Psoas muscle (tissue), 8 donors: ENCODE results near the gene SLC26A2. TPM values are rescaled to one million over a fixed set of nuclear protein-coding genes. Genes with fewer than 3 reads are reported as not detected.

Source experiments
- ATAC-seq, 4 donors: fragments of 200-7000 bp; cut with Tn5 transposase; one replicate each; pipeline ENCODE4 v1.9.1; 2020; ENCODE audit warnings: moderate library complexity in 3 of 4, mild to moderate bottlenecking in 2 of 4
- DNase-seq, 2 donors: peaks; one replicate each; pipeline ENCODE4 v3.0.0-alpha.2; 2020
- H3K27ac ChIP-seq: fragments of 200-600 bp; one replicate; pipeline ENCODE4 v1.8.0; 2022
- H3K27me3 ChIP-seq, 3 donors: fragments of 200-600 bp in 1 of 3; one replicate each; pipeline versions ENCODE4 v1.6.1 to v1.8.0; 2013 to 2022; ENCODE audit warnings: low read length in 2 of 3, mild to moderate bottlenecking in 2 of 3, moderate library complexity in 1 of 3; ENCODE audit not compliant: insufficient read depth in 3 of 3
- H3K36me3 ChIP-seq, 2 donors: fragments of 200-600 bp in 1 of 2; one replicate each; pipeline versions ENCODE4 v1.6.1 to v1.8.0; 2013 to 2022; ENCODE audit warnings: low read depth in 1 of 2, mild to moderate bottlenecking in 1 of 2, moderate library complexity in 1 of 2; ENCODE audit not compliant: insufficient read depth in 1 of 2
- H3K4me1 ChIP-seq: fragments of 200-600 bp; one replicate; pipeline ENCODE4 v1.8.0; 2022
- H3K4me3 ChIP-seq: fragments of 200-600 bp; one replicate; pipeline ENCODE4 v1.8.0; 2022; ENCODE audit warnings: mild to moderate bottlenecking
- H3K9me3 ChIP-seq: fragments of 200-600 bp; one replicate; pipeline ENCODE4 v1.8.0; 2022
- CTCF ChIP-seq: fragments of 200-600 bp; IDR thresholded peaks from one replicate; pipeline ENCODE4 v1.8.0; 2022; ENCODE audit warnings: antibody characterized with exemption
- WGBS, 3 donors: extraction: QIAGEN DNeasy Blood & Tissue Kit; methylation state at CpG; one replicate each; pipeline versions ENCODE4 v1.1.6 to v1.1.7; 2013; 5-methylcytosine and 5-hydroxymethylcytosine counted together
- intact Hi-C, 2 donors: fragments of 100-400 bp; cut with DNase I; formaldehyde crosslinking; loops; one replicate each; pipeline versions ENCODE4 v1.11.0 to v1.14.2; 2022
- polyA plus RNA-seq, 3 donors: library from polyadenylated mRNA; stranded (reverse); fragments of 200-250 nt; gene quantifications; one replicate each; pipeline ENCODE4 v1.2.3, GENCODE V29; 2013
- total RNA-seq, 4 donors: library from RNA; stranded (reverse); fragmentation: NEBNext Ultra II Directional in 2 of 4; extraction: Animal tissue kit (Norgen Biotek cat#: 25700) in 2 of 4; gene quantifications; one replicate each; pipeline versions ENCODE4 v1.2.1 to v1.2.4, GENCODE V29; 2021 to 2023
- donor health status: healthy with polysubstance abuse.
- donor health status: DM: no; HTN: no; CAD: no; lungs with moderate emphysema.
- donor health status: Bipolar disorder and iron deficiency.
- donor health status: healthy.
- donor health status: DM: yes; HTN: yes; CAD: no.
- donor health status: DM: no; HTN: no; CAD: no.
- donor health status: DM: no; HTN: no; CAD: no.
- donor health status: DM: yes; HTN: yes; CAD: no.

Gene SLC26A2
- total and polyA plus RNA-seq, 7 donors: 4.0 to 20.1 (median 7.3) TPM

- 89 to 95% (median 95%) methylated on average over 3 of the region's 3 CpGs for WGBS, 3 donors
- no peak overlapping the region for H3K4me3 ChIP-seq
- peaks cover 8% of the 10 kb centered on the region for H3K4me1 ChIP-seq
- no peaks in the 10 kb centered on the region for H3K9me3 ChIP-seq
- ATAC-seq: no peak
- TF ChIP-seq CTCF: no peak
- DNase-seq: no peak
- intact Hi-C loops: no loop called here
- no peaks in the 10 kb centered on the region for H3K27me3 ChIP-seq
- no peak overlapping the region for H3K27ac ChIP-seq
- H3K36me3 ChIP-seq: no peaks in the 10 kb centered on the region
Measured at GRCh38 chr5:149921597-149921996, 39.0 kb upstream of the SLC26A2 start.

GRCh38 chr5:149922950-149923349 is 37.6 kb upstream of the SLC26A2 start:
- H3K4me3 ChIP-seq: no peak overlapping the region
- intact Hi-C loops: no loop called here
- 89 to 91% (median 89%) methylated on average over 6 of the region's 6 CpGs for WGBS, 3 donors
- H3K36me3 ChIP-seq: no peaks in the 10 kb centered on the region
- no peak overlapping the region for H3K27ac ChIP-seq
- ATAC-seq (no peak), DNase-seq (no peak)
- H3K27me3 ChIP-seq: no peaks in the 10 kb centered on the region
- H3K9me3 ChIP-seq: no peaks in the 10 kb centered on the region
- no peak for TF ChIP-seq CTCF
- H3K4me1 ChIP-seq: no peaks in the 10 kb centered on the region

GRCh38 chr5:149924486-149924885 is 36.1 kb upstream of the SLC26A2 start:
- 80 to 84% (median 83%) methylated on average over 5 of the region's 5 CpGs for WGBS, 3 donors
- no peak overlapping the region for H3K4me3 ChIP-seq
- ATAC-seq (no peak), DNase-seq (no peak)
- intact Hi-C loops: no loop called here
- H3K9me3 ChIP-seq: no peaks in the 10 kb centered on the region
- no peaks in the 10 kb centered on the region for H3K27me3 ChIP-seq
- TF ChIP-seq CTCF: no peak
- no peak overlapping the region for H3K27ac ChIP-seq
- H3K36me3 ChIP-seq: no peaks in the 10 kb centered on the region
- no peaks in the 10 kb centered on the region for H3K4me1 ChIP-seq

- intact Hi-C loops: loop anchor here in 1 of 2 donors (5.0 kb wide), 1 partner anchor 62 kb away; no protein-coding TSS in a partner anchor
- Histone ChIP-seq H3K36me3 (no peaks in the 10 kb centered on the region), H3K9me3 (no peaks in the 10 kb centered on the region), H3K27me3 (no peaks in the 10 kb centered on the region), H3K4me3 (no peak overlapping the region), H3K4me1 (peaks cover 11% of the 10 kb centered on the region), H3K27ac (no peak overlapping the region)
- DNase-seq: no peak
- no peak for TF ChIP-seq CTCF
- 63 to 70% (median 63%) methylated on average over 6 of the region's 6 CpGs for whole genome bisulfite sequencing, 3 donors
- no peak for ATAC-seq
Measured at GRCh38 chr5:149930043-149930748, 30.4 kb upstream of the SLC26A2 start.
